ENCODE results near the gene C9orf78.
"Not testable (repeated sequence)": the region's sequence is repeated elsewhere in the genome, so short reads cannot be mapped to it uniquely, and the experiment has no call there.

C9orf78 gene

GRCh38 chr9:129809346-129809745, 25.7 kb downstream of the C9orf78 start:
- no peak for DNase-seq

- DNase-seq = peak; percentile 57 to 61
These were observed 29.0 kb downstream of the C9orf78 start for GRCh38 chr9:129806061-129806460.

DNA sequence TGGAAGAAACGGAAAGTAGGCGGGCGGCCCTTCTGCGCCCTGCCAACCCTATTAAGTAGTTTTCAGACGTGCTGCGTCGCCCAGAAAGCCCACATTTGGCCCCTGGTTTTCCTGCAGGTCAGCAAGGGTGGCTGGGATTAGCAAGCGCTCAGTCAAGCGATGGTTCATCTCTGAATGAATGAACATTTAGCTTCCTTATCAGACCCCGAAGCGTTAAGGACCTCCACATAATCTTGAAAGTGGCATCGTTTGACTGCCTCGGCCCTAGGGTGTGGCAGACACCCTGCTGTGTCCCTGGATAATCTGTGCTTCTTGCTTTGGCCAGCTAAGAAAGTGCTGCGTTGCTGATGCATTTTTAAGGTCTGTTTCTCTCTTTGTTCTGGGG, 31.4 kb downstream of the C9orf78 start:
- no peak for DNase-seq

- DNase-seq = peak; percentile 68 to 71
These were observed 32.0 kb downstream of the C9orf78 start, which contains the start of gene TOR1B for GRCh38 chr9:129802833-129803675. Gene TOR1B, plus strand, starts transcription at chr9:129803184. Its CDS starts 29 bp downstream, at chr9:129803213.

- DNase-seq = no peak
These were observed 33.6 kb downstream of the C9orf78 start for GRCh38 chr9:129801504-129801903.

DNA sequence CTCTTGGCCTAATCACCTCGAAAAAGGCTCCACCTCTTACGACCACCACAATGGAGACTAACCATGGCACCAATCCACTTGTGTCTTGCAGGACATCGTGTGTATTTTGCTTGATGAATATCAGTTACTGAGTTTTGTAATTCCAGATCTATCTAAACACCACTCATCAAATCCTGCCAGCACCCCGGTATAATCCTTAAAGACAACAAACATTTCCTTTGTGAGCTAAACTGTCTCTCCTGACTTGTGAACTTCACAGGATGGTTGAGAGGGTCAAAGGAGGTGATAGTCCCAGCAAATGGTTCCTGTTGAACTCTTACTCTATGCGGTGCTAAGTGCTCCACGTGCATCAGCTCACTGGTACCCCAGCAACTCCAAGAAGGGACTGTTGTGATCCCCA, 36.1 kb downstream of the C9orf78 start:
- DNase-seq = no peak

- not testable (repeated sequence) for DNase-seq
These were observed 39.0 kb downstream of the C9orf78 start for GRCh38 chr9:129796029-129796428.

DNA sequence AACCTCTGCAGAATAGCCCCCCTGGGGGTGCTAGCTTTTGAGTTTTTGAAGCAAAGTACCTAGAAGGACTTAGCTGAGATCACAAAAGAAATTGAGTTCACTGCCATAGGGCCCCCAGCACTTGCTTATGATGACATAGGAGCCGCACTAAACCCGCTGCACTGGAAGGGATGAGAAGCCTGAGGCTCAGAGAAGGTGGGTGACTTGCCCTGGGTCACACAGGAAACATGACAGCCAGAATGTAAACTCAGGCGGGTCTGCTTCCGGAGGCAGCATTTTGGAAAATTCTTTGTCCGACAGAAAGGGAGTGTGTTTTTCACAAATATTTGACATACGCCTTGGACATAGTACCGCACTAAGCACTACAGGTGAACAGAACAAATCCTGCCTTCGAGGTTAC, 40.5 kb downstream of the C9orf78 start:
- DNase-seq = no peak

GRCh38 chr9:129786481-129786880, 48.6 kb downstream of the C9orf78 start:
- DNase-seq = no peak

GRCh38 chr9:129785866-129786265, 49.2 kb downstream of the C9orf78 start:
- no peak for DNase-seq

- DNase-seq = not testable (repeated sequence)
These were observed 50.1 kb downstream of the C9orf78 start for GRCh38 chr9:129784970-129785369.

- DNase-seq = peak; percentile 58 to 72
These were observed 51.3 kb downstream of the C9orf78 start for GRCh38 chr9:129783516-129784361.

DNA sequence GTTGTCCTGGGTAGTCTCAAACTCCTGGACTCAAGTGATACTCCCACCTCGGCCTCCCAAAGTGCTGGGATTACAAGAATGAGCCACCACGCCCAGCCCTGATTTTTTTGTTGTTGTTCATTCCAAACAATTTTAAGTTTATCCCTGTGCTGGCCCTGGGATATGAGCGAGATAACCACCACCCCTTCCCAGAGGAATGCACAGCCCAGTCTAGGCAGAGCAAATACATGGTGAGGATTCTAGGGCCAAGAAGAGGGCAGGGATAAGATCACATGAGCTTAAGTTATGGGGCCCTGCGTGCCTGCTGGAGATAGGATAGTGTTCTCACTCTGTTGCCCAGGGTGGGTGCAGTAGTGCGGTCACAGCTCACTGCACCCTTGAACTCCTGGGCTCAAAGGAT, 53.1 kb downstream of the C9orf78 start:
- no peak for DNase-seq

GRCh38 chr9:129781131-129781530, 53.9 kb downstream of the C9orf78 start:
- no peak for DNase-seq

DNA sequence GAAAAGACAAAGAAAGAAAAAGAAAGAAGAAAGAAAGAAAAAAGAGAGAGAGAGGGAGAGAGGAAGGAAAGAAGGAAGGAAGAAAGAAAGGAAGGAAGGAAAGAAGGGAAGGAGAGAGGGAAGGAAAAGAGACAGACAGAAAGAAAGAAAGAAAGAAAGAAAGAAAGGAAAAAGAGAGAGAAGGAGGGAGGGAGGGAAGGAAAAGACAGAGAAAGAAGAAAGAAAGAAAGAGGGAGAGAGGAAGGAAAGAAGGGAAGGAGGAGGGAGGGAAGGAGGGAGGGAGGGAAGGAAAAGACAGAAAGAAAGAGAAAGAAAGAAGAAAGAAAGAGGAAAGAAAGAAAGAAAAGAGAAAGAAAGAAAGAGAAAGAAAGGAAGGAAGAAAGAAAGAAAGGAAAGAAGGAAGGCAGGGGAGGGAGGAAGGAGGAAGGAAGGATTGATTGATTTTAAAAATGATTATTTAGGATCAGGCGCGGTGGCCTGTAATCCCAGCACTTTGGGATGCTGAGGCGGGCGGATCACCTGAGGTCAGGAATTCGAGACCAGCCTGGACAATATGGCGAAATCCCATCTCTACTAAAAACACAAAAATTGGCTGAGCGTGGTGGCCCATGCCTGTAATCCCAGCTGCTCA, 55.4 kb downstream of the C9orf78 start:
- no peak for DNase-seq

- DNase-seq = no peak
These were observed 56.6 kb downstream of the C9orf78 start for GRCh38 chr9:129778469-129778868.

GRCh38 chr9:129777769-129778130, 57.3 kb downstream of the C9orf78 start:
- DNase-seq = no peak

Measured in AML-193 (cell line).